ENCODE measurements around the gene LHX5. TPM values are rescaled to one million over a fixed set of nuclear protein-coding genes. Genes with fewer than 3 reads are reported as not detected.

LHX5 gene
- total RNA-seq, 1 experiment from 2014 or later: not detected

GRCh38 chr12:113477171-113477841 is 5.6 kb upstream of the LHX5 start:
- TF ChIP-seq CTCF (conservative IDR thresholded peaks at IDR 0.05; ENCODE audit: low read depth, low read length) (no peak), EZH2 (IDR thresholded peaks at IDR 0.05; ENCODE audit: borderline replicate concordance, low read depth, low read length, poor library complexity, severe bottlenecking) (no peak)
- no peaks in the 10 kb centered on the region for H3K4me1 ChIP-seq (ENCODE audit: insufficient read depth, low read length, poor library complexity, severe bottlenecking)
- no peaks in the 10 kb centered on the region for H3K9me3 ChIP-seq (ENCODE audit: low read depth, low read length, poor library complexity, severe bottlenecking)
- H3K27ac ChIP-seq (ENCODE audit: low read depth, low read length, poor library complexity, severe bottlenecking): no peak overlapping the region
- CTCF ChIA-PET: no interaction called here
- H3K27me3 ChIP-seq (replicated peaks; ENCODE audit: insufficient read depth, low read depth, low read length, poor library complexity): peaks cover 95% of the 10 kb centered on the region
- intact Hi-C loops (cut with micrococcal nuclease; ENCODE audit: unreplicated experiment): no loop called here
- no TSS peak for BruUV-seq (replicated peaks)
- POLR2A ChIA-PET (ENCODE audit: low non-redundant PET): no interaction called here
- no peaks in the 10 kb centered on the region for H3K36me3 ChIP-seq (ENCODE audit: insufficient read depth, low read length, poor library complexity, severe bottlenecking)
- no peak overlapping the region for H3K4me3 ChIP-seq (ENCODE audit: low read depth, low read length, poor library complexity, severe bottlenecking)
- no peak for DNase-seq (ENCODE audit: low spot score)

GRCh38 chr12:113476176-113476986 is 4.7 kb upstream of the LHX5 start:
- no peak for DNase-seq (ENCODE audit: low spot score)
- POLR2A ChIA-PET (ENCODE audit: low non-redundant PET): no interaction called here
- H3K36me3 ChIP-seq (ENCODE audit: insufficient read depth, low read length, poor library complexity, severe bottlenecking): no peaks in the 10 kb centered on the region
- intact Hi-C loops (cut with micrococcal nuclease; ENCODE audit: unreplicated experiment): no loop called here
- BruUV-seq (replicated peaks): no TSS peak
- peaks cover 97% of the 10 kb centered on the region for H3K27me3 ChIP-seq (replicated peaks; ENCODE audit: insufficient read depth, low read depth, low read length, poor library complexity)
- H3K4me3 ChIP-seq (ENCODE audit: low read depth, low read length, poor library complexity, severe bottlenecking): no peak overlapping the region
- no peaks in the 10 kb centered on the region for H3K9me3 ChIP-seq (ENCODE audit: low read depth, low read length, poor library complexity, severe bottlenecking)
- peak; percentile 98 for TF ChIP-seq EZH2 (IDR thresholded peaks at IDR 0.05; ENCODE audit: borderline replicate concordance, low read depth, low read length, poor library complexity, severe bottlenecking)
- no peak for TF ChIP-seq CTCF (conservative IDR thresholded peaks at IDR 0.05; ENCODE audit: low read depth, low read length)
- H3K4me1 ChIP-seq (ENCODE audit: insufficient read depth, low read length, poor library complexity, severe bottlenecking): no peaks in the 10 kb centered on the region
- CTCF ChIA-PET: no interaction called here
- no peak overlapping the region for H3K27ac ChIP-seq (ENCODE audit: low read depth, low read length, poor library complexity, severe bottlenecking)

GRCh38 chr12:113475451-113476175 is 3.9 kb upstream of the LHX5 start:
- Histone ChIP-seq H3K36me3 (ENCODE audit: insufficient read depth, low read length, poor library complexity, severe bottlenecking) (no peaks in the 10 kb centered on the region), H3K4me3 (ENCODE audit: low read depth, low read length, poor library complexity, severe bottlenecking) (no peak overlapping the region), H3K9me3 (ENCODE audit: low read depth, low read length, poor library complexity, severe bottlenecking) (no peaks in the 10 kb centered on the region), H3K4me1 (ENCODE audit: insufficient read depth, low read length, poor library complexity, severe bottlenecking) (no peaks in the 10 kb centered on the region), H3K27me3 (replicated peaks; ENCODE audit: insufficient read depth, low read depth, low read length, poor library complexity) (peaks cover 97% of the 10 kb centered on the region), H3K27ac (ENCODE audit: low read depth, low read length, poor library complexity, severe bottlenecking) (no peak overlapping the region)
- no peak for DNase-seq (ENCODE audit: low spot score)
- POLR2A ChIA-PET (ENCODE audit: low non-redundant PET): no interaction called here
- intact Hi-C loops (cut with micrococcal nuclease; ENCODE audit: unreplicated experiment): no loop called here
- no peak for TF ChIP-seq CTCF (conservative IDR thresholded peaks at IDR 0.05; ENCODE audit: low read depth, low read length)
- peak; percentile 7 for TF ChIP-seq EZH2 (IDR thresholded peaks at IDR 0.05; ENCODE audit: borderline replicate concordance, low read depth, low read length, poor library complexity, severe bottlenecking)
- BruUV-seq (replicated peaks): no TSS peak
- CTCF ChIA-PET: no interaction called here
